IPS-15b (cell line): ENCODE measurements around the gene MUC5B.

Experiments used
- H3K27me3 ChIP-seq: one replicate; pipeline ENCODE4 v1.6.1; 2013; ENCODE audit warnings: low read length; ENCODE audit not compliant: control insufficient read depth, insufficient read depth
- H3K36me3 ChIP-seq: one replicate; pipeline ENCODE4 v1.6.1; 2013; ENCODE audit warnings: low read length; ENCODE audit not compliant: control insufficient read depth, insufficient read depth
- H3K4me1 ChIP-seq: one replicate; pipeline ENCODE4 v1.6.1; 2013; ENCODE audit warnings: mild to moderate bottlenecking, low read length; ENCODE audit not compliant: control insufficient read depth, insufficient read depth
- H3K4me3 ChIP-seq: one replicate; pipeline ENCODE4 v1.5.1; 2013; ENCODE audit warnings: low read depth, low read length
- H3K9ac ChIP-seq: one replicate; pipeline ENCODE4 v1.6.1; 2013; ENCODE audit warnings: low read depth, mild to moderate bottlenecking, low read length
- H3K9me3 ChIP-seq: one replicate; pipeline ENCODE4 v1.6.1; 2013; ENCODE audit warnings: mild to moderate bottlenecking, low read length; ENCODE audit not compliant: control insufficient read depth, insufficient read depth

The MUC5B gene

GRCh38 chr11:1256257-1257045, 33.6 kb downstream of the MUC5B start:
- Histone ChIP-seq H3K9ac (no peak overlapping the region), H3K27me3 (no peaks in the 10 kb centered on the region), H3K4me1 (peaks cover 2% of the 10 kb centered on the region), H3K36me3 (no peaks in the 10 kb centered on the region), H3K9me3 (no peaks in the 10 kb centered on the region), H3K4me3 (no peak overlapping the region)

DNA sequence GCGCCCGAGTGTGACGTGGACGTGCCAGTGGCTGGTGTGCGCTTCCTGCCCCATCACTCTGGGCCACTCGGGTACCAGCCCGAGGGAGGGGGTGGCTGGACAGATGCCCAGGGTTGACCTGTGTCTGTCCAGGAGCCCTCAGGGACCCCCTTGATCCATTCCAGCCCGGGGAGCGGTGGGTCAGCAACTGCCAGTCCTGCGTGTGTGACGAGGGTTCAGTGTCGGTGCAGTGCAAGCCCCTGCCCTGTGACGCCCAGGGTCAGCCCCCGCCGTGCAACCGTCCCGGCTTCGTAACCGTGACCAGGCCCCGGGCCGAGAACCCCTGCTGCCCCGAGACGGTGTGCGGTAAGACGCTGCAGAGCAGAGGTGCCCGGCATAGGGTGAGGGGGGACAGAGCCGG, 34.5 kb downstream of the MUC5B start:
- H3K9ac ChIP-seq: no peak overlapping the region
- H3K9me3 ChIP-seq: no peaks in the 10 kb centered on the region
- H3K4me3 ChIP-seq: no peak overlapping the region
- peaks cover 4% of the 10 kb centered on the region for H3K4me1 ChIP-seq
- H3K27me3 ChIP-seq: no peaks in the 10 kb centered on the region
- H3K36me3 ChIP-seq: no peaks in the 10 kb centered on the region

GRCh38 chr11:1257916-1258315, 35.0 kb downstream of the MUC5B start:
- Histone ChIP-seq H3K4me1 (peaks cover 4% of the 10 kb centered on the region), H3K9me3 (no peaks in the 10 kb centered on the region), H3K36me3 (no peaks in the 10 kb centered on the region), H3K9ac (no peak overlapping the region), H3K27me3 (no peaks in the 10 kb centered on the region), H3K4me3 (no peak overlapping the region)

GRCh38 chr11:1258401-1259075, 35.7 kb downstream of the MUC5B start:
- H3K27me3 ChIP-seq: no peaks in the 10 kb centered on the region
- H3K9me3 ChIP-seq: no peaks in the 10 kb centered on the region
- H3K4me1 ChIP-seq: peaks cover 4% of the 10 kb centered on the region
- no peak overlapping the region for H3K9ac ChIP-seq
- no peak overlapping the region for H3K4me3 ChIP-seq
- no peaks in the 10 kb centered on the region for H3K36me3 ChIP-seq

GRCh38 chr11:1259076-1259461, 36.2 kb downstream of the MUC5B start:
- H3K4me3 ChIP-seq: no peak overlapping the region
- H3K36me3 ChIP-seq: no peaks in the 10 kb centered on the region
- no peak overlapping the region for H3K9ac ChIP-seq
- H3K4me1 ChIP-seq: peaks cover 4% of the 10 kb centered on the region
- H3K9me3 ChIP-seq: no peaks in the 10 kb centered on the region
- no peaks in the 10 kb centered on the region for H3K27me3 ChIP-seq

DNA sequence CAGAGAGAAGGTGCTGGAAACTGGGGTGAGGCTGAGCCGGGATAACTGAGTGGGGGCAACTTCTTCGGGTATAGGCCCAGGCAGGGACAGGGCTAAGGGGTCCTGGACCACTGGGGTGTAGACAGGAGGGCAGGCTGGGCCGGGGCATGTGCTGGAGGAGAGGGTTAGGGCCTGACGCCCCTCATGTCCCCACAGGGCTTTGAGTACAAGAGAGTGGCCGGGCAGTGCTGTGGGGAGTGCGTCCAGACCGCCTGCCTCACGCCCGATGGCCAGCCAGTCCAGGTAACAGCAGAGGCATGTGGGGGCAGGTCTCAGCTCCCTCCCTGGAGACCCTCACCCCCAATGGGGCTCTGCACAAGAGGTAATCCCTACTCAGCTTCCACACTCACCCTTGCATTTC, 36.7 kb downstream of the MUC5B start:
- Histone ChIP-seq H3K4me3 (no peak overlapping the region), H3K4me1 (peaks cover 4% of the 10 kb centered on the region), H3K27me3 (no peaks in the 10 kb centered on the region), H3K9me3 (no peaks in the 10 kb centered on the region), H3K36me3 (no peaks in the 10 kb centered on the region), H3K9ac (no peak overlapping the region)

- Histone ChIP-seq H3K36me3 (no peaks in the 10 kb centered on the region), H3K9me3 (no peaks in the 10 kb centered on the region), H3K27me3 (no peaks in the 10 kb centered on the region), H3K4me1 (peaks cover 4% of the 10 kb centered on the region), H3K4me3 (no peak overlapping the region), H3K9ac (no peak overlapping the region)
Observed at GRCh38 chr11:1260023-1260501, 37.2 kb downstream of the MUC5B start.

DNA sequence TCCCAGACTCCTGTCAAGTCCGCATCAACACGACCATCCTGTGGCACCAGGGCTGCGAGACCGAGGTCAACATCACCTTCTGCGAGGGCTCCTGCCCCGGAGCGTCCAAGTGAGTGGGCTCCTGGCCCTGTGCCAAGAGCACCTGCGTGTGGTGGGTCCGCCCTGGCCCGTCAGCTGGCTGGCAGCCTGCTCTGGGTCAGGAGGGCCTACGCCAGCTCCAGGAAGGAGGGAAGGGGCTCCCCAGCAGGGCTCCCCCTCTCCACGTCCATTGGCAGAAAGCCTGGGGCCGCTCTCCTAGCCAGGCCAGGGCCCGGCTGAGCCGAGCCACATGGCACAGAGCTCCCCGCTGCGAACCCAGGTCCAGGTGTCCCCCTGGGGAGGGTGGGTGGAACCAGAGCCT, 37.8 kb downstream of the MUC5B start:
- H3K9me3 ChIP-seq: peaks cover under 1% of the 10 kb centered on the region
- H3K4me1 ChIP-seq: peaks cover 4% of the 10 kb centered on the region
- no peaks in the 10 kb centered on the region for H3K27me3 ChIP-seq
- H3K4me3 ChIP-seq: no peak overlapping the region
- H3K36me3 ChIP-seq: no peaks in the 10 kb centered on the region
- H3K9ac ChIP-seq: no peak overlapping the region

- H3K4me3 ChIP-seq: no peak overlapping the region
- H3K36me3 ChIP-seq: no peaks in the 10 kb centered on the region
- peaks cover 3% of the 10 kb centered on the region for H3K9me3 ChIP-seq
- no peak overlapping the region for H3K9ac ChIP-seq
- peaks cover 4% of the 10 kb centered on the region for H3K4me1 ChIP-seq
- H3K27me3 ChIP-seq: no peaks in the 10 kb centered on the region
Observed at GRCh38 chr11:1261241-1262071, 38.6 kb downstream of the MUC5B start.

DNA sequence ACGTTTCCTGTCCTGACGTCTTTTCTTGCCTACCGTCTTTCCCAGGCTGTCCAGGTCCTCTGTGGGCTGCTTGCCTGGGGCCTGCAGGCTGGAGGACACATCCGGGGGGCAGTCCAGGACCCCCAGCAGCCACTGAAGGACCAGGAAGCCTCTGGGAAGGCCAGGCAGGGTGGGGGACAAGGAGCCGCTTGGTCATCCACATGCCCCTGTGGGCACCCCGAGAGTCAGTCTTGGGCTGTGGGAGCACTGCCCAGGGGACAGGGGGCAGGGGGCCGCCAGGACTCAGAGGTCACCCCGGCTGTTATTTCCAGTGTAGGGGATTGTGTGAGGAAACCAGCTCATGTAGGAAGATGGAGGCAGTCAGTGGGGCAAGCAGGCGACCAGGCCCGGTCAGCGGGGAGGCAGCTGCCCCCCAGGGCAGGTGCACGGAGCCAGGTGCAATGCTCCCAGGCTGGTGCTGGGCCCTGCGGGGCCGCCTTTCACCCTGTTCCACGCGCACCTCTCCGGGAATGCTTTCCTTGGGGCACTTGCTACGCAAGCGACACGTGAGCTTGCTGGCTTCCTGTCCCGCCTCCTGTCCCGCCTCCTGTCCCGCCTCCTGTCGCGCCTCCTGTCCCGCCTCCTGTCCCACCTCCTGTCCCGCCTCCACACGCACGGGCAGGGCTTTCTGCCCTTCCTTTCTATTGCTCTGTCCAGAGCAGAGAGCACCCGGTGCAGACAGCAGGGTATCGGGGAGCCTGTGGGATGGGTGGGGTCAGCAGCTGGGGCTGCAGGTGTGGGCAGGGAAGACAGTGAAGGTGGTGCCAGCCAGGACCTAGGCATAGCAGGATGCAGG, 39.5 kb downstream of the MUC5B start:
- Histone ChIP-seq H3K27me3 (no peaks in the 10 kb centered on the region), H3K4me3 (peak overlapping the region; percentile 52), H3K9ac (peak overlapping the region; percentile 70), H3K36me3 (no peaks in the 10 kb centered on the region), H3K9me3 (peaks cover 3% of the 10 kb centered on the region), H3K4me1 (peaks cover 4% of the 10 kb centered on the region)

DNA sequence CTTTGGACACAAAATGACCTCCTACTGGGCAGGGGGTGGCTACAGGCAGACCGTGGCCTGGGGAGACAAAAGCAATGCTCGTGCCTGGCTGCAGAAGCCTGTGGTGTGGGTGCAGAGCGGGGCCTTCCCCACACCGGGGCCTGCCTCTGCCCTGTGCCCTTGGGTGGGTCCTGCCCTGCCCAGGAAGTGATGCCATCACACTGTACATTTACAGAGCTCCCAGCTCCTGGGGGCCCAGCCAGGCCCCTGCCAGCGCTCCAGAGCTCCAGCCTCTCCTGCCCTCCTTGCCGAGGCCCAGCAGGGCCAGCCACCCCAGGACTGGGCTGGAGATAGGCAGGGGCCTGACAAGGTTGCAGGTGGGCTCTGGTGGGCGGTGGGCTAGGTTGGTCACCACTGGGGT, 40.1 kb downstream of the MUC5B start:
- Histone ChIP-seq H3K4me1 (peaks cover 4% of the 10 kb centered on the region), H3K4me3 (peak overlapping the region; percentile 41), H3K9ac (no peak overlapping the region), H3K9me3 (peaks cover 3% of the 10 kb centered on the region), H3K36me3 (no peaks in the 10 kb centered on the region), H3K27me3 (no peaks in the 10 kb centered on the region)
